ENCODE results near the gene CORO2B. TPM values are rescaled to one million over a fixed set of nuclear protein-coding genes. Genes with fewer than 3 reads are reported as not detected.
"Not testable (repeated sequence)": the region's sequence is repeated elsewhere in the genome, so short reads cannot be mapped to it uniquely, and the experiment has no call there.

CORO2B gene
- total RNA-seq, 1 donor from 2014 or later: not detected

- intact Hi-C loops (cut with micrococcal nuclease): not testable (repeated sequence)
Observed at GRCh38 chr15:68604840-68605478, 26.2 kb downstream of the CORO2B start.

DNA sequence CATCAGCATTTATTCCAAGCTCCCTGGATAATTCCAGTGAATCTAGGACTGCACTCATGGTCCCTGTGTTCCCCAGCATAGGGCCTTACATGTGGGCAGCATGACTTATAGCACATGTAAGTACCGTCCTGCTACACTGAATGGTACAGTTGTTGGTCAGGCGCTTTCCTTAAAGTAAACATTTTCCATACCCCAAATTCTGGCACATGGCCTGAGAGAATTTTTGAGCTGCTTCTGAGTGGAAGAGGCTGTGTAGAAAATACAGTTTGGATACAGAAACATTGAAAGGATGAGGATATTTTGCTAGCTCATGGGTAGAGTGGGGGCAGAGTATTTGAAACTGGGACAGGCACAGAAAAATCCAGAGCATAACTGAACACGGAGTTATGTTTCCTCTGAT lies 27.6 kb downstream of the CORO2B start:
- intact Hi-C loops (cut with micrococcal nuclease): no loop called here

DNA sequence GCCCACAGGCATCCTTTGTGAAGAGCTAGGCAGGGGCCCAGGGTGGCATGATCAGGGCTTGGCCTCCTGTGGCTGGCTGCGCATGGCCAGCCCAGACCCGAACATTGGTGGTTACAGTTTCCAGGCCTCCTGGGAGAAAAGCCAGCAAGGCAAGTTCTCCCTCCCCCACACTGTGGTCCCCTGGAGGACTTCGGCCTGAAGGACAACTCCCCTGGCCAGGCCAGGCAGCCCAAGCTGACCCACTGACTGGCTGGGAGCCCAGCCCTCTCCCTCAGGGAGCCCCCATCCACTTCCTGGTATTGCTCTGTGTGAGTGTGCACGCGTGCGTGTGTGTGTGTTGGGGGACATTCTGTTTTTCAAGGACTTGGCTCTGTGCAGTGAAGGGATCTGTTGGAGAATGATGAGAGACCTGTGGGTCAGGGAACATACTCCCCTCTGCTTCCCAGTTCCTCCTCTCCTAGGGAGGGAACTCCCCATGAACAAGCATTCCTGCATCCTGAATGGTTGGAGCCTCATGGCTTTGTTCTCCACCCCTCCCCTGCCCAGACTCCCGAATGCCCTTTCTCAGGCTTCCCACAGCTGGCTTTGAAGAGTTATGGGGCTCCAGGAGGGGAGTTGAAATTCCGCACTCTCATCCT lies 29.5 kb downstream of the CORO2B start:
- intact Hi-C loops (cut with micrococcal nuclease): no loop called here

- intact Hi-C loops (cut with micrococcal nuclease): no loop called here
Observed at GRCh38 chr15:68608844-68609232, 30.0 kb downstream of the CORO2B start.

DNA sequence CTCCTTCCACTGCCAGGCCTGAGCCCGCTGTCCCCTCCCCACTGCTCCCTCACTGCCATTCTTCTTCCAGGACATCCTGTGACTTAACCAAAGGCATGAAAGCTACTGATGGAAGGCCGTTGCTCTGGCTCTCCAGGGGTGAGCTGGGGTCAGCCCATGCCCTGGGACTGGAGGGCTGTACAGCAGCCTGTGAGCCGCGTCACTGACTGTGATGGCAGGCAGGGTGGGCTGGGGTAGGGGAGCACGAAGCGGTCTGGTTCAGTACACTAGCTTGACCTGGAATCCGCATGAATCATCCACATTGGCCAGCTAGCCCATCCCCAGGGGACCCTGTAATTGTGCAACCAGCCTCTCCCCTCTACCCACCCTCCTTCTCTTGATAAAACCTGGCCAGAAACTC lies 30.8 kb downstream of the CORO2B start:
- intact Hi-C loops (cut with micrococcal nuclease): no loop called here

DNA sequence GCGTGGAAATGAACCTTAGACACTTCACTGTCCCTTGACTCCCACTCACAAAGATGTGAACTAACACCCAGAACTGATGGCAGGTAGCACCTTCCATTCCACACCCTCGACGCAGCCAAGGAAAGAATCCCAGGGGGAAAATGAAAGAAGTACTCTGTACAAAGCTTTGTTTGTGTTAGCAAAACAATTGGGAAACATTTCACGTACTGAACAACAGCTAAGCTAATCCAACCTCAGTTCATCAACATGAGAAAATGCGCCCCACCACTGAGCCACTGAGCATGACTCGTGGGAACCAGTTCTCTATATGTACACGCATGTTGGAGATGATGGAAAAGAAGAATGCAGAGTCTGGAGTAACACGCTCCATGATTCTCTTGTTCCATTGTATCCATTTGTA lies 32.0 kb downstream of the CORO2B start:
- intact Hi-C loops (cut with micrococcal nuclease): no loop called here

DNA sequence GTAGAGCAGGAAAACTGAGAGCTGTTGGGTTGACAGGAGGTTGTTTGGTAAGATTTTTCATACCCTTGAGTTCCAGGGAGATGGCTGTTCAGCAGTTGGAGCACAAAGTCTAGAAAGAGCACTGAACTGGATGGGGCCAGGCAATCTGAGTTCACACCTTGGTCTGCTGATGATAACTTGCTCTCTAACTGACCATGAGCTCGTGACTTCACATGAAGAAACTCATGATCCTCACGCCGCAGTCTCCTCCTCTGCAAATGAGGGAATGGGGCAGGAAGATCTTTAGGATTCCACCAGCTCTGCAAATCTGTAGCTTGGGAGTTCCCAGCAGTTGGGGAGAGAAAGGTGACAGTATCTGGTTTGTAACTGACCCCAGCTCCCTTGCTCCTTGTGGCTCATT lies 33.7 kb downstream of the CORO2B start:
- intact Hi-C loops (cut with micrococcal nuclease): no loop called here

GRCh38 chr15:68612979-68613740 lies 34.4 kb downstream of the CORO2B start:
- intact Hi-C loops (cut with micrococcal nuclease): no loop called here

DNA sequence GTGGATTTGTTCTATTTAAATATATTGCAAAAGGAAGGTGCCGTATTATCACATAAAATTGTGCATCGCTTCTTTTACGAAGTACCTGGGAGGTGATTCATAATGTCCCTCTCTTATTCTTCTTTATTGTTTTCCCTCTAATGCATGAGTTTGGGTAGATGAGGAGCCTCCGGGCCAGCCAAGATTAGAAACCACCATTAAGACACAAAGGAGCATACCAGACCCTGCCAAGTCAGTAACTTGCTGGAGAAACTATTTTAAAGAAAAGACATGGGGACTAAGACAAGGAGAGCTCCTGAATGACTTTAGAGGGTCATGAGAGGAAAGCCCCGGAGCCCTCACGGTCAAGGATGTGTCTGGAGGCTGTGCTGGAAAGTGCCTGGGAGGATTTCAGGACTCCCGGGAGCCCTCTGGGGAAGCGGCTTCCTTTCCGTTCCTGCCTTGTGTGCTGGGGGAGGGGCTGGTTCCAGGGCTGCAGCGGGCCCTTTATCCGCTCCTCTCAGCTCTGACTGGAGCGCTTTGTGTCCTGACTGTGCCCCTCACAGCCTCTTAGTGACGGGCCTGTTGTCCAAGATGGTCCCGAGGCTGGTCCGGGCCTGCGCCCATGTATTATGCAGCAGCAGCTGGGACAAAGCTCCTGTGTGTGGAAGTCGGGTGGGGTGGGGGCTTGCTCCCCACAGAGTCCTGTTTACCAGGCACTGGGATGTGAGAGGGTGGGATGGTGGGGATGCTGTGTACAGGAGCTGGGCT lies 35.7 kb downstream of the CORO2B start:
- intact Hi-C loops (cut with micrococcal nuclease): no loop called here

DNA sequence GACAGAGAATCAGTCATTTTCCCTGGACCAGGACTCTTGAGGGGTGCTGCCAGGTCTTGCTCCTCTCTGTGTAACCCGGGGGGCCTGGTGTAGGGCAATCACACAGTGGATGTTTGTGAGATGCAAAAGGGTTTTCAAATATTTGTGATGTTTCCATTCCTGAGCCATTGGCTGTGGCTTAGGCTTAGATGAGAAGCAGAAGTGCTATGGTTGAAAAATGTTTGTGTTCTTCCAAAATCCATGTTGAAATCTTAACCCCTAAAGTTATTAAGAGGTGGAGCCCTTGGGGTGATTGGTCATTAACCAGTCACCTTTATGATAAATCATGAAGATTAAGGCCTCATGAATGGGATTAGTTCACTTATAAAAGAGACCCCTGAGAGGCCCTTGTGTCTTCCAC lies 36.5 kb downstream of the CORO2B start:
- intact Hi-C loops (cut with micrococcal nuclease): no loop called here

DNA sequence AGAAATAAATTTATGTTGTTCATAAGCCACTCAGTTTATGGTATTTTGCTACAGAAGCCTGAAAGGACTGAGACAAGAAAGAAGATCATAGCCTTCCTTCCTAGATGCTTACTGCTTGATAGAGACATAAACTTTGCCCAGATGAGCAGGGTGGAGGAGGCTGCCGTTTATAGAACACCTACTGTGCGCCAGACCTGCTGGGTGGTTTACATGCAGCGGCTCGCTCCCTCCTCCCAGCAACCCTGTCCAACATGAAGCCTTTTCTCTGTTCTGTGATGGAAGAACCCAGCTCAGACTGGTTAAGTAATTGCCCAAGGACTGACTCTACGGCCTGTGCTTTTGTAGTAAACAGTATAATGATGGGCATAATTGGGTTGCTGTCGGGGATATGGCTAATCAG lies 37.0 kb downstream of the CORO2B start:
- intact Hi-C loops (cut with micrococcal nuclease): no loop called here

DNA sequence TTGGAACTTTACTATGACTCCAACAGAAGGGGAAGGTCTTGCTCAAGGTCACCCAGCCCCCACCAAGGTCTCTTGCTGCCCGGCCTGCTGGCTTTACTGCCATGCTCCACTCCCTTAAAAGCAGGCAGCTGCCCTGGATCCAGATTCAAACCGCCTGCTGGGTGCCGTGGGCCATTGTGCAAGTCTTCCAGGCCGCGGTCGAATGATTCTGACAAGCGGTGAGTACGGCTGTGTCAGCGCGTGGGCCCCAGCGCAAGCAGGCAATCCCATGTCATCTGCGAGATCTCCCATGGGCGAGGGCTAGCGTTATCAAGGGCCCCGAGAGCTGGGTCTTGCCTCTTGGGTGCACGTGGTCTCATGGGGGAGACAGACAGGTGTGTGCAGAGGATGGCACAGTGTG lies 37.6 kb downstream of the CORO2B start:
- intact Hi-C loops (cut with micrococcal nuclease): no loop called here

DNA sequence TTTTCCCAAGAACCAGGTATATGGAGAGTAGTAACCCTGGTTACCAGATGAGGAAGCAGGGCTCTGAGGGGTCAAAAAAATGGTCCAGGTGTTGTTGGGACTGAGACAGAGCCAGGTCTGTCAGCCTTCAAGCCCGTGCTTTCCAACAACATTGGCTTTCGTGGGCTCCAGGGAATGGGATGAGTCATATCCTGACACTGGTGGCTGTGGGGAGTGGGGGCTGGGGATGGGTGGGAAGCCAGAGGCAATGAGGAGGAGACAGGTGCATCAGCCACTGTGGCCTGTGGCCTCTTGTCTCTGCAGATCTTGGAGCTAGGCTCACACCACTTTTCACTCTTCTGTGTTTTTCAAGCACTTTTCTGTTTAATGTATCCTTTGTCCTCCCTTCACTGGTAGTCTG lies 38.2 kb downstream of the CORO2B start:
- intact Hi-C loops (cut with micrococcal nuclease): no loop called here

- intact Hi-C loops (cut with micrococcal nuclease): no loop called here
Observed at GRCh38 chr15:68617777-68618176, 39.0 kb downstream of the CORO2B start.

DNA sequence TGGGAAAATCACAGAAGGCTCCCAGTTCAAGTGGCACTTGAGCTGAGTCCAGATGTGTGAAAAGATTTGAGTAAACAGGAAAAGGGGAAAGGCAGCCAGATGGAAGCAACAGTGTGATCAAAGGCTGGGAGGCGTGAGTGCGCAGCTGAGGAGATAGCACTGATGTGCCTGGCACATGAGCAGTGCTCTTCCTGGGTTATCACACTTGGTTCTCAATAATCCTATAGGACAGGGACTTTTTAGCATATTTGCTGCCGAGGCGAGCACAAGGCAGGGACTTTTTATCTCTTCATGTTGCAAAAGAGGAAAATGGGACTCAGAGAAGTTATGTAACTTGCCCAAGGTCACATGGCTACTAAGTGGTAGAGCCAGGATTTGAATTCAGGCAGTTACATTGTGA lies 39.6 kb downstream of the CORO2B start:
- intact Hi-C loops (cut with micrococcal nuclease): no loop called here

DNA sequence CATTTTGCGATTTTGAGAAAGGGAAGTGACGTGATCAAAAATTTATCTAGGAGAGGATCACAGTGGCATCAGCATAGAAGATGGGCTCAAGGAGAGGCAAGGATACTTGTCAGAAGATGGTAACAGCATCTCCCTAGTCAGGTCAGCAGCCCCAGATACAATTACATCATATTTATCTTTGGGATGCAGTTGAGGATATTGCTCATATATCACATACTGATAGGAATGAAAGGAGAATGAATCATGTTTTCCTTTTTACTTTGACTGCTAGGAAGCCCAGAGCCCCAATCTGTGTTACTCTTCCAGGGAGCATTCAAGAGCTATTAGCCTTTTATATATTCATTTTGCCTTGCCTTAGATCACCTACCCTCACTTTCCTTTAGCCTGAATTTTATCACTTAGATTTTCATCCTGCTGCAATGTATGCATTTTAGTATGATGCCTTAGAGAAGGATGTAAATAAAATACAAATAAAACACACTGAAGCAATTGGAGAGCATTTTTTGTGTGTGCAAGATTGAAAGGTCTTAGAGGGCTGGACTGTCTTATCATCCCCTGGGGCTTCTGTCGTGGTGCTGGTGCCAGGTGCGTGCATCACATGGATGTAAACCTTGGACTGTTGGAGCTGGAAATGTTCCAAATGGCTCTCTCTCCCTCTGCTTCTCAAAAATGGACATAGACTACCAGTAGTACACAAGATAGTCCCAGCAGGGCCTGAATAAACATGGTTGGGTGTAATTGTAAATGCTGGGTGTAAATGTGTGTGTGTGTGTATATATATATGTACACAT lies 40.3 kb downstream of the CORO2B start:
- intact Hi-C loops (cut with micrococcal nuclease): no loop called here

GRCh38 chr15:68620721-68621527 lies 42.1 kb downstream of the CORO2B start:
- intact Hi-C loops (cut with micrococcal nuclease): no loop called here

DNA sequence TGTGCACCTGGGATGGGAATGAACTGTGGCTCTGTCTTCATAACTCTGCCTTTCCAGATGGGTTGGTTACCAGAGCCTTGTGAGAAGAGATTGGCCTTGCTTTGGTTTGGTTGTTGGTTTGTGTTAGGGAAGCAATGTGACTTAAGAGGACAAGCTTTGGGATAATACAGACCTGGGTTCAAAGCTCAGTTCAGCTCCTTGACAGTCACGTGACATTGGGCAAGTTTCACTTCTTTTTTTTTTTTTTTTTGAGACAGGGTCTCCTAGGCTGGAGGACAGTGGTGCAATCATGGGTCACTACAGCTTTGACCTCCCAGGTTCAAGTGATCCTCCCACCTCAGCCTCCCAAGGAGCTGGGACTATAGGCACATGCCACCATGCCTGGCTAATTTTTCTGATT lies 42.7 kb downstream of the CORO2B start:
- intact Hi-C loops (cut with micrococcal nuclease): no loop called here

DNA sequence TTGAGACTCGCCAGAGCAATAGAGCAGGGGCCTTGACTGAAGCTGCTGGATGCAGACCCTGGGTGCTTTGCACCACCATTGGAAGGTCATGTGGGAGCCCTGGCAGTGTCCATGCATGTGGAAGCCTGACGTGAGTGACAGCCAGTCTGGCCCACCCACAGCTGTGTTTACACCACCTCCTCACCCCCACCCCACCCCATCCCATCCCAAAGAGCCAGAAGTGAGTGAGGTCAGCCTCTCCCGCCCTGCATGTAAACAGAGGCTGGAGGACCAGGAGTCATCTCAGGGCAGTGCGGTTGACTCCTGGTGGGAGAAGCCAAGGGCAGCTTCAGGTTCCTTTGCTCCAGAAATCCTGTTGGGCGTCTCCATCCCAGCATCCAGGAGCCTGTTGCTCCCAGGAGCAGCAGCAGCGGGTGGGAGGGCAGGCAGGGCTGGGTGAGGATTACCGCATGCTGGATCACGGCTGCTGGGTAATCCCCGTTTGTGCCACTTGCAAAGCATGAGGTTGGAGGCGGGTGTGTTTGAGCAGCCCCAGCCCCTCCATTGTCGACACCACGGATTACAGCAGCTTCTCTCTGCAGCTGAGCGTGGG lies 44.6 kb downstream of the CORO2B start:
- intact Hi-C loops (cut with micrococcal nuclease): no loop called here

GRCh38 chr15:68625853-68626252 lies 47.1 kb downstream of the CORO2B start:
- intact Hi-C loops (cut with micrococcal nuclease): no loop called here
